T-helper 1 cell (primary cell): ENCODE measurements around the gene JTB.
A peak's percentile ranks its signal among the peaks of the same experiment; 100 is the strongest.

ENCODE experiments used
- DNase-seq, 5 donors: peaks; one replicate each; pipeline ENCODE4 v3.0.0-alpha.2; 2012 to 2020

The JTB gene

DNA sequence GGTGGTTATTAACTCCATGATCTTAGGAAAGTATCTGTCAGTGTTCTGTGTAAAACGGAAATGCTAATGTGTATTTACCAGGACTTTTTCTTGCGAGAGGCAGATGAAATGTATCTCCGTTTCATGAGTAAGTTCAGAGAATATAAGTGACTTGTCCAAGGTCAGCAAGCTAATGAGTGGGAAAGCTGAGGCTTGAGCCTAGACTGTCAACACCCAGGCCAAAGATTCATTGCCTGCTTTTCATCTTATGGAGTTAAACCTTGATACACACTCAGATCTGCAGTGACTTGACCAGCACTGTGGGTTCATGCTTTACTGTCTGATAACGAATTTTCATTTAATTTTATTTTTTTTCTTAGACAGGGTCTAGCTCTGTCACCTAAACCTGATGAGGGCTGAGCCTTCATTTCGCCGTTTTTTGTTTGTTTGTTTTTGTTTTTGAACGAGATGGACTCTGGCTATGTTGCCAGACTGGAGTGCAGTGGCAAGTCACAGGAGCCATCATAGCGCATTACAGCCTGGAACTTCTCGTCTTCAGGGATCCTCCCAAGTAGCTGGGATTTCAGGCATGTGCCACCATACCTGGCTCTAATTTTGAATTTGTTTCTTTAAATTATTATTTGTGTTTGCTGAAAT is 918 bp upstream of the JTB start:
- DNase-seq = no peak

DNA sequence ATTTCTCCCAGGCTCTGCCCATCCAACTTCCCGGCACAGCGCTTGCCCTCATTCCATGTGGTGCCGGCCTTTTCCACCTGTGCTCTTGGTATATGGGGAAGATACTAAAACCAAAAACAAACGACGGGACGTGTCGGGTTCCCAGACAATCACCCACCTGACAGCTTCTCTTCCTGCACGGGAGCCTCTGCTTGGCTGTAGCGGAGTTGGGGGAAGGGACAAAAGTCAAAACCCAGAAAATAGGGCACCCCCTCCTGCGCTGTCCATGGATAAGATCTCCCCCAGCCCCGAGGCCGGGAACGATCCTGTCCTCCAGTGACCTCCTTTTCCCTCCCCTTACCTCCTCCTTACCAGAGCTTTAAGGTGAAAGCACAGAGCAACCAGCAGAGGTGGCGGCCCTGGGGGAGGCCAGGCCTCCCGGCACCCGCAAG is 640 bp downstream of the JTB start:
- DNase-seq = no peak

DNA sequence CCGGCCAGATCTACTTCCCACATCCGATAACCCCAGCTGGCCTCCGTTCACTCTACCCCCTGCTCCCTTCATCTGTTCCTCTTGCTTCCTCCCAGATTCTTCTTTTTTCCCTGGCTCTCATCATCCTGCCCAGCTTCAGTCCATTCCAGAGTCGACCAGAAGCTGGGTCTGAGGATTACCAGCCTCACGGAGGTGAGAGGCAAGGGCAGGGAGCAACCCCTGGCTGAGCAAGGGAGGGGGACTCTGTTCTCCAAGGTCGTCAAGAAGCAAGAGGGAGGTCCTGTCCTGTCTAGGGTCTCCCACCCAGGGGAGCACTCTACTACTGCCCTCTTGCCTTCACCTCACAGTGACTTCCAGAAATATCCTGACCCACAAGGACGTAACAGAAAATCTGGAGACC is 3.9 kb downstream of the JTB start:
- DNase-seq = no peak

DNA sequence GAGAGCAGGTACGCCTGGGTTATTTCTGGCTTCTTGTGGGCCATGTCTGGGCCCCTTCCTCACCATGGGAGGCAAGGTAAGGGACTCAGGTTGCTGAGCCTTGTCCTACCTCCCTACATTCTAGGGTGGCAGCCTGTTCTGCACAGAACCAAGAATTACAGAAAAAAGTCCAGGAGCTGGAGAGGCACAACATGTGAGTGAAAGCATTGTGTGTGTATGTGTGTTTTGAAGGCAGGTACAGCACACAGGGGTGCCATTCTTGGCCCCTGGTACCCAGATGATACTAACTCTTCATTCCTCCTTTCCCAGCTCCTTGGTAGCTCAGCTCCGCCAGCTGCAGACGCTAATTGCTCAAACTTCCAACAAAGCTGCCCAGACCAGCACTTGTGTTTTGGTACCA is 4.4 kb downstream of the JTB start:
- no peak for DNase-seq

DNA sequence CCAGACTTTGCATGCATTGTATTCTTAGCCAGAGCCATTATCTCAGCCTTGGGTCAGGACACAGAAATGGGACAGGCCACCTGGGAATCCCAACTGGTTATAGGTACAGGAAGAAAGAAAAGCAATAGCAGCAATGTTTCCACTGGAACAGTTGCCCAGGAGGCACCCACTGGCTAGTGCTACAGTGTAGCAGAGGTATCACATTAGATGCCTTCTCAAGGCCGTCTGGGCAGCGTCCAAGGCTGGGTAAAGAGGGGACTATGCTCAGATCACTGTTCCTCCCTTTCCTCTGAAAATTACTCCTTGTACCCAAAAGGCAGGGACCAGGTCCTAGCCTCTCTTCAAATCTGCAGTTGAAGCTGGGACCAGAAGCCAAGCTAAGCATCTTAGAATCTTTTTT is 7.1 kb downstream of the JTB start:
- no peak for DNase-seq

DNA sequence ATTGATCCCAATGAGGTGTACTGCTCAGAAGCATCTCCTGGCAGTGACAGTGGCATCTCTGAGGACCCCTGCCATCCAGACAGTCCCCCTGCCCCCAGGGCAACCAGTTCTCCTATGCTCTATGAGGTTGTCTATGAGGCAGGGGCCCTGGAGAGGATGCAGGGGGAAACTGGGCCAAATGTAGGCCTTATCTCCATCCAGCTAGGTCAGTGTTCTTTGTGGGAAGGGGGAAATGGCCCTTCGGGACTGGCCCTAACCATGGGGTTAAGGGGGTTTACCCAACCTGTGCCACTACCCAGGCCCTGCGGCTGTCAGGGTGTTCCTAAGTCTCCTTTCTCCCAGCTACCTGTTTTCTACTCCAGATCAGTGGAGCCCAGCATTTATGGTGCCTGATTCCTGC is 8.5 kb downstream of the JTB start:
- DNase-seq = no peak

DNA sequence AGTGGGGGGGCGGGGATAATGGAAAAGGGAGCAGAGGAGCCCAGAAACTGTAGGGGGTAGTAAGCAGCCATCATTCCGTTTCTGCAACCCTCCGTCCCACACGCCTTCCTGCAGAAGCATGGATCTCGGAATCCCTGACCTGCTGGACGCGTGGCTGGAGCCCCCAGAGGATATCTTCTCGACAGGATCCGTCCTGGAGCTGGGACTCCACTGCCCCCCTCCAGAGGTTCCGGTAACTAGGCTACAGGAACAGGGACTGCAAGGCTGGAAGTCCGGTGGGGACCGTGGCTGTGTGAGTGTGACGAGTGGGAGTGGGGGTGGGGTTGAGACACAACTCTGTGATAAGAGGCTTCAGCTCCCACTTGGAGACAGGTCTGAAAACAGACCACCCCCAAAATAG is 9.1 kb downstream of the JTB start:
- DNase-seq = no peak

DNA sequence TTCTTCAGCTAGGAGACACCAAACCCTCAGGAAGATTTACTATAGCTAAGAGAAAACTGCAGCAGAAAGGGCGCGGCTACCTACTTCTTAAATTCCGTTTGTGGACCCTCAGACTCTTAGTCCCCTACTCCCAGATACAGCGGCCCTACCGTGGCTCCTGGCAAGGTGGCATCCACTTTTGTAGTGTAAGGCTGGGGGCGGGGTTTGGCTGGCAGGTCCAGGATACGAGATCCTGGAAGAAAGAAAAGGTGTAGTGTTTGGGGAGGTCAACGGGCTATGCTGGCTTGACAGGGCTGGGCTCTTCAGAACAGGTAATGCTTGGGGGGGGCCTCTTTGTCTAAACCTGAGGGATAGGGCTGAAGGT is 9.5 kb downstream of the JTB start:
- no peak for DNase-seq

DNA sequence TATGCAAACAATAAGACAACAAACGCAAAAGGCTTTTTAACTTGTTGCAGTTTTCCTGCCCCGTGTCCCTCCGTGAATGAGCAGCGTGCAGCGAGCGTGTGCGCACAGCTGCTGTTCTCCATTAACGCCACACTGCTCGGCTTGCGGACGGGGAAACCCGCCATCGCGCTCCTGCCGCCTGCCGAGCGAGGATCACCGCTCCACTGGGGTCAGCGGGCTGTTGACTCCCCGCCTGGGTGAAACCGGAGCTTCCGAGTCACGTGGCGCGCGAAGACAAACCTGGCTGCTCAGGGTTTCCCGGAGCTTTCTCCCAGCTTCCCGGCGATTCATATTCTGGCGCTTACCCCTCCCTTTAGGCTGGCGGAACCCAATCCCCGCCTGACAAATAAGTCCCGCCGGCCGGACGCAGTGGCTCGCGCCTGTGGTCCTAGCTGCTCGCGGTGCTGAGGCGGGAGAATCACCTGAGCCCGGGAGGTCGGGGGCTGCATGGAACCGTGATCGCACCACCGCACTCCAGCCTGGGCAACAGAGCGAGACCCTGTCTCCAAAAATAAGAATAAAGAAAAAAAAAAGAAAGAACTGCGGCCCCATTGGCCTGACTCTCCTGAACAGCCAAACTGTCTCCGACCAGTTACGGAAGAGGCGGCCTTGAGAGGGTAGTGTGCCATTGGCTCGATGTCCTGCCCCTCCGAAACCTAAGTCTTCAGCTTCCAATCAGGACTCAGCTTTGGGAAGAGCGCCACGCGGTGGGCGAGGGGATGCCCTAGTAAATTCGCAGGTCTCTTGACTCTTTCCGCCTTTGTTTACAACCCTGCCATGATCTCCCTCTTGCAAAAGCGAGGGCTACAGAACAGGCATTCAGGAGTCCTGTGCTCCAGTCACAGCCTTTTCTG is 10.1 kb downstream of the JTB start, which contains the start of gene CREB3L4:
CREB3L4 (plus strand) TSS at position 796 of the 893 bp plus-strand sequence. CDS start 624 bp downstream, outside the sequence.
- DNase-seq = peak; percentile 63 to 93 (median 74)

DNA sequence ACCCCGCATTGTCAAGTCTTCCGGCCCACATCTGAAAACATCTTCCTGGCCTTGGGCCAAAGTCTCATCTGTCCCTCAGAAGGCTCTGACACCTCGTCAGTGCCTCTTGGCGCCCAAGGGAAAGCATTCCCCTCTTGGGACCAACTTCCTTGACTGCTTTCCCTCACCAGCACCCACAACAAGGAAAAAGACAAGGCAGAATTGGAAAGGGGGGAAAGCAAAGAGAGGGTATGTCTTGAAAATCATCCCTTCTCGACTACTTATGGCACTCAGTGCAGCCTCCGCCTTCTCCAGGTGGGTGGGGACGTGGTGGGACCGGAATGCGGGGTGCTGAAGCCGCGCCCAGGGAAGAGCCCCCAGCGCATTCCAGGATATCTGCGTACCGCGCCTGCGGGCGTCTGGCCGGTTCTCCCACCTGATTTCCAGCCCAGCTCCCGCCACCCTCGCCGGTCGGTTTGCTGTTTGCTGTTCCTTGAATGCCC is 13.6 kb downstream of the JTB start:
- no peak for DNase-seq

DNA sequence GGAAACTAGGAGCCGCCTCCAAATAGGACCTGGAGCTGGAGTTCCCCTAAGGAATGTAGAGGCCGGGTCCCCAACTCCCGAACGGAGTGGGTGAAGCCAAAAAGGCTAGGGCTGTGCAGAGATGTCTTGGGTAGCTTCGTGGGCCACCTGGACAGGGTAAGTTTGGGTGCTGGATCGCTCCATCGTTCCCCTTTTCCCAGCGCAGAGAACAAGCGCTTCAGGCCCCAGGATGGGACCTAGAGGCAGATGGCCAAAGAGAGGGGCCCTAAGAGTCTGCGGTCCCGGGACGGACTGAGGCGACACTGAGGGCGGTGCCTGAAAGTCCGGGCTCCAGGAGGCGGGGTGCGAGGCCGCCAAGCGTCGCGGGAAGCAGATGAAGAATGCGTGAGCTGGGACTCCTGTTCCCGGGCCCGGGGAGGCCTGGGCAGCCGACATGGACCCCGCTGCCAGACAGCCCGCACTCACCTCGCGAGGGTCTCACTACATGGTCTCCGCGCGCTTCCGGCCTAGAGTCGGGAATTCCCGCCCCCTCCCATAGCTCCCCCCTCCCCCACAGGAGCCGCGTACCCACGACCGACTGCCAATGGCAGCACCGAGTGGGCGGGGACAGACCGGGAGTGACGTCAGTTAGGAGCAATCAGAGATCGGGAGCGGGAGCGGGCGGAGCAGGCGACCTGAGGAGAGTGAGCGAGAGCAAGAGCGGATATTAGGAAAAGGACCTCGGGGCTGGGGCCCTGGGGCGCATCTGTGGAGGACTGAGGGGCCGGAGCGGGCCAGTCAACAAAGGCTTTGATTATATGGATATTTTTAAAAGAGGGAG is 14.2 kb downstream of the JTB start, which contains the start of gene SLC39A1:
SLC39A1 (minus strand) TSS at position 508 of the 820 bp plus-strand sequence. CDS start 822 bp downstream, outside the sequence.
- peak; percentile 92 to 96 (median 93) for DNase-seq

DNA sequence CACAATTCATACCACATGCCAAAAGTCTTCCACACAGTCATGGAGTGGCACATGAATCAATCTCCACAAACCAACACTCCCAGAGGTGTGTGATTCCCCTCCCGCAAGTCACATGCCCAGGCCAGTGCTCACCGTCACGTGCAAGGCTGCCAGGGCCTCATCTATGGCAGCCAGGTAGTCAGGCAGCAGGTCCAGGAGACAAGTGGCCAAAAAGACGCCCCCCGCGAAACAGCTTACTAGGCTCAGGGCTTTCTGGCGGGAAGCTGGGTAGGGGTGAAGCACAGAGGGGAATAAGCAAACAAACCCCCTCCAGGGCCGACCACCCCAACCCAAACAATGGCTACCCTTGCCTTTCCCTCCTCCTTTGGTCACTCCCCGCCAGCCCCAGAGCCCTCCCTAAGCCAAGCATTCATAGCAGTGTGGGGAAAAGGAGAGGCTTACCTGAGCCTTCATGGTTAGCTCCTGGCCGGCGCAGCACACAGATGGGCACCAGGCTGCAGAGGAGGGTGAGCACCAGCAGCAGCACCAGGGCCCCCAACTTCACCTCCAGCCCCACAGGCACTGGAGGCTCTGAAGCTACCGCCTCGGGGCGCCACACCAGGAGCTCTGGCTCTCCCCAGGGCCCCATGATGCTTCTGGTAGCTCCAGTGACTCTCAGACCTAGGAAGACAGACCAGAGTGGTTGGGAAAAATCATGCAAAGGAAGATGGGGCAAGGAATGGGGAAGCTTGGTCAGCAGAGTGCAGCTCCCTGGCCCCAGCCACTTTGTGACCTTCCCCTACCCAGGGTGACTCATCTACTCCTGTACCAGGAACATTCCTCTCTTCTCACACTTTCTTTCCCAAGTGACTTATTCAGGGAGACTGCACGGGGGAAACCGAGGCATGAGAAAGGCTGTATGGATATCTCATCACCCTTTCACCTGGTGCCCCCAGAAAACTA is 15.1 kb downstream of the JTB start:
- no peak for DNase-seq

DNA sequence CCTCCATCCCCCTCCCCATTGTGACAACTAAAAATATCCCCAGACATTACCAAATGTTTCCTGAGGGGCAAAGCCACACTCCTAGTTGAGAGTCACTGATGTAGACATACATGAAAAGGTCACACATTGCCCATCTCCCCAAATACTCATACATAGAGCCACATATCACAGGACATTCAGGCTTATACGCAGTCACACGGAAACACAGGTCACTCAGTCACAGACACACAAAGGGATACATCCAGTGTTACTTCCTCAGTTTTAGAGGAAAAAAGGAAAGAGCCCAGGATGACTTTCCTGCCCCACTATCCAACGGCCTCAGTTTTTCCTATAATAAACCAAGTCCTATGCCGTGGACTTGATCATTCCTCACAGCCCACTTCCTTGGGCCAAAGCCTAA is 16.1 kb downstream of the JTB start:
- DNase-seq = no peak

DNA sequence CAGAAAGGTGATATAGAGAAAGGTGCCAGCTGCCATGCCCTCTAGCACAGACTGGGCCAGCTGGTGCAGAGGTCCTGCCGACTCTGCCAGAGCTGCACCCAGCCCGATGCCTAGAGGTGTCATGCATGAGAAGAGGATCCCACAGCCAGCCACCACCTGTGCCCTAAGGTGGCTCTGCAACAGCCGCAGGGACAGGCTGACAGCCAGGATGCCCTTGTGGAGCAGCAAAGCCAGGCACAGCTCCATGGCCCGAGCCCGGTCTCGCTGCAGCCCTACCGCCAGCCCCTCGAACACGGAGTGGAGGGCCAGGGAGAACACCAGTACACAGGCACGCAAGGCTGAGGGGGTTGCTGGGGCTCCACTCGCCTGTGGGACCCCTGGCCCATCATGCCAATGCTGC is 17.3 kb downstream of the JTB start:
- DNase-seq = no peak

DNA sequence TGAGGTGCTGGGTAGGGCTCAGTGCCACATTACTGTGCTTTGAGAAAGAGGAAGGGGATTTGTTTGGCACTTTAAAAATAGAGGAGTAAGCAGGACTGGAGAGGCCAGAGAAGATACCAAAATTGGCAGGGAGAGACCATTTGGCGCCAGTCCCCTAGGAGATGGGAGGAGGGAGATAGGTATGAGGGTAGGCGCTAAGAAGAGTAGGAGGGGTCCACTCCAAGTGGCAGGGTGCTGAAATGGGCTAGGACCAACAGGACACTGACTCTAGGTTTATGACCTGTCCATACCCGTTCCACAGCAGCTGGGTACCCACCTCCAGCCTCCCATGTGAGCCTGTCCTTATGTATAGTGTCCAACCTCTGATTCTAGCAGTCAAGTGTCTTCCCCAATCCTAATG is 18.0 kb downstream of the JTB start:
- no peak for DNase-seq

DNA sequence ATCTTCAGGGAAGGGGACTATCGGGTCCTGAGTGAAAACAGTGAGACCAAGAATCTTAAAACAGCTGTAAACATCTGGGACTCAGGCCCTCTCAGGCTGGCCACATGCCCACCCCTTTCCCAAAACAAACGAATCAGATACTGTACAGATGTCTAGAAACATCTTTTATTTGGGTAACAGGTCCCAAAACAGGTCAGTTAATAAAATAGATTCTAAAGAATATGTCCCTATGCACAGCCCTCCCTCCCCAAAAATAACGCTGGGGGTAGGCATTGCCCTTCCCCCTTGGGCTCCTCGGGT is 18.6 kb downstream of the JTB start:
- no peak for DNase-seq

DNA sequence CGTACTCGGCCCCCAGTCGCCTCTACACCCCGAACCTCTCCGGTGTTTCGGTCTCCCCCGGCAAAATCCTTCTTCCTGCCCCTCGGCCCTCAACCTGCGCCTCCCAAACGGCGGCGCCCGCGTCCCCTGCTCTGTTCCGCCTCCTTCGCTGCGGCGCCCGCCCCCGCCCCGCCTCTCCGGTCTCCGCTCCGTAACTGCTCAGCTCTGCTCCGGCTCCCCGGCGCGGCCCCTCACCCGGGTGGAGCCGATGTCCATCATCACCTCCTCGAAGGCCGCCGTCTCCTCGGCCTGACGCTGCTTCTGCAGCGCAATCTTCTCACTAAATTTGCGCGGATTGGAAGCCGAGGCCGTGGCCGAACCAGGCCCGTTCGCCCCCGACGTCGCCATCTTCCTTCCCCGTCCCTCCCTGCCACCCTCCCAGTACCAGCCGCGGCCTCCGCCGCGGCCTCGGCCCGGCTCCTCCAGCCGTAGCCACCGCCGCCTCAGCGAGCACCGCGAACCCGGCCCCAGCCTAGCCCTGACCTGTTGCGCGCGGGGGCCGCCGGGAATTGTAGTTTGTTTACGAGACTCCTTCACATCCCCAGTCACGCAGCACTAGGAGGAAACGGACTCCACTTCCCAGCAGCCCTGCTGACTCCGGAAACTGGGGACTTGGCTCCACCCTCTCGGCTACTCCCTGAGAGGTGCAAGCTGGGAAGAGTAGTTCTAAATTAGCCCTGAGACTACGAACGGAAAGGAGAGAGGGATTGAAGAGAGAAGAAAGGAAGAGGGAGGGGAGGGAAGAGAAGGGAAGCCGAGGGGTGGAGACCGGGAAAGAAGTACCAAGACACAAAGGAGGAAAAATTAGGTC is 19.1 kb downstream of the JTB start, which contains the start of gene CRTC2:
CRTC2 (minus strand) TSS at position 502 of the 850 bp plus-strand sequence; CDS start at position 387, 115 bp downstream.
- DNase-seq = peak; percentile 93 to 98 (median 96)

DNA sequence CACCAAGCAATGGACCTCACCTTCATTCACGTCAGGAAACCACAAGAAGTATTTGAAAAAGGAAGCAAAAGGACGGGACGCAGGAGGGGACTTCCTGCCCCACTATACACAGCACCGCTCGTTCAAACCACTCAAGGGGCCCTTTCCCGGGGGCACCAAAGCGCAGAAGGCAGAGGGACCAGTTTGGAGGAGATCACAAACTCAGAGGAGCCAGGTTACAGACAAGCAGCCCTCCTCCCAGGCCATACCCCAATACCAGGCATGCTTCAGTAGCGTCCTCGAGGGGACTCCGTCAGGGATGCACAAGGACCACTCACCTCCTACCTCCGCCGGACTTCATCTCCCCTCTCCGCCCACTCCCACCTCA is 19.7 kb downstream of the JTB start:
- peak in 3 of 5 donors; percentile 22 to 61 (median 28) for DNase-seq

DNA sequence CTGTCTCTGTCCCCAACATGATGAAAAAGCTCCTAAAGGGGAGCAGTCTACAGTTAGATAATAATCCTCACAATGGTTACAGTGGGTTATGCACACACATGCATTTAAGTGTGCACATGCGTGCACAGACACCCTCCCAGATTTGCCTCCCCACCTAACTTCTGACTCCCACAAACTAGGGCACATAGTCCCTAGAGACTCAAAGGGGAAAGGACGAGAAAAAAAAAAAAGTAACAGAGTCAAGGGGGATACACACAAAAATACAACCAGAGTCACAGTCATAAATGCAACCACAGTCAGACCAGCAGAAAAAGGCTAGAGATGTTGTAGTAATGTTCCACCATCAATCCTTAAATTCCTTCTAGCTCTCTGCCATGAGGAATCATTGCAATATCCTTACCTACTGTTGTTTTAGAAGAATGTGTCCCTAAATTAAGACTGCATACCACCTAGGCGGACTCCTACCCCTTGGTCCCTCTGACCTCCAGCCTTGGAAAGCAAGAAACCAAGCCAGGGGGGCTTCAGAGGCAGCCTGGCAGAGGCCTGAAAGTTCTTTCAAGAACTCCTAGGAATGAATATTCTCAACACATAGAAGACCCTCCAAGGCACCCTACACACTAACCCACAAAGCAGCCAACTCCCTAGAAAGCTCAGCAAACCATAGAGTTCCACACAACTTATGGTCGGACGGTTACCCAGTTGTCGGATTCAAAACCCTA is 20.3 kb downstream of the JTB start:
- DNase-seq = no peak

DNA sequence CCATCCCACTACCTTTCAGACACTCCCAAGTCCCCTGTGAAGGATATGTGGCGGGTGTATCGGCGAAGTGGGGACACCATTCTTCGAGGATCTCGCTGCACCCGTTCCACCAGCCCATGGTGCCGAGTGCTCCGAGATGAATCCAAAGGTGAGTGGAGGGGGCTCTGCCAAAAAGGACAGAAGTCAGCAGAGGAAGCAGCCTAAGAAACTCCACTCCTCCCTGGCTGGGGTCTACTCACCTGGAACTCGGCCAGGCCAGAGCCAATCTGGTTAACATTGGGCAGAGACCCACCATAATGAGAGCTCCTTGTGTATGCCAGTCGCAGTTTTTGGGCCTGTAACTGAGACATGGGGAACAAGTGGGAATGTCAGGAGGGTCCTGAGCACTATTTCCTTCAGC is 22.6 kb downstream of the JTB start:
- no peak for DNase-seq
